NCI-H446 (cell line): ENCODE data around the gene PTPRT.

Source experiments
- DNase-seq, 2 experiments: peaks; one replicate each; lab custom pipeline; 2025; lab: John Stamatoyannopoulos, UW

Gene PTPRT

DNA sequence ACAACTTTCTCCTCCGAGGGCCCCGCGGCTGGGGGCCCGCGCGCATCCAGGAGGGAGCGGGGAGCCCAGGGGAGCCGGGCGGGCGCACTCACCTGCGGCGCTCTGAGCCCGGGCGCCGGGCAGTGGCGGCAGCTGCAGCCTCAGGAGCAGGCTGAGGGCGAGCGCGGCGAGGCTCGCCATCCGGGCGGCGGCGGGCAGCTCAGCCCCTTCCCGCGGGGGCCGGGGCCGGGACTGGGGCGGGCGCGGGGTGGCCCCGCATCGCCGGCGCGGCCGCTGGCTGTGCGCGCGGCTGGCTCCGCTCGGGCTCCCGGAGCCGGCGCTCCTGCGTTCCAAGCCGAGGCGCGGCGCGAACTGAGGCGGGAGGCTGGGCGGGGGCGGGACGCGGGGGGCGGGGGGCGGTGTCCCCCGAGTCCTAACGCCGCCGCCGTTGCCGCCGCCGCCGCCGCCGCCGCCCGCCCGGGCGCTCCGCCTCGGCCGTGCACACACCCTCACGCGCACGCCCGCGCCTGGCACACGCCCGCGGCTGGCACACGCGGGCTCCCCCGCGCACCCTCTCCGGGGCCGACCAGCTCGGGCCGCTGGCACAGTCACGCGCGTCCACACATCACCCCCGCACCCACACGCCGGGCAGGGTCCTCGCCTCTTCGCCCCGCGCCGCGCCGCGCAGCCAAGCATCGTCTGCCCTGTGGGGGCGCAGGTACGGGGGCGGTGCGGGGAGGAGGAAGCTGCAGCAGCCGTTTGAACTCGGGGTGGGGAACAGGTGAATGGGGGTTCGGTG, at the start of gene PTPRT:
Gene PTPRT (minus strand): TSS at position 353 of the 778 bp plus-strand sequence. CDS start 173 bp downstream, at position 180.
- DNase-seq = no peak

GRCh38 chr20:43238833-43239232, 49.1 kb upstream of the PTPRT start:
- no peak for DNase-seq

- DNase-seq = no peak
These were observed 48.6 kb upstream of the PTPRT start for GRCh38 chr20:43238266-43238665.

DNA sequence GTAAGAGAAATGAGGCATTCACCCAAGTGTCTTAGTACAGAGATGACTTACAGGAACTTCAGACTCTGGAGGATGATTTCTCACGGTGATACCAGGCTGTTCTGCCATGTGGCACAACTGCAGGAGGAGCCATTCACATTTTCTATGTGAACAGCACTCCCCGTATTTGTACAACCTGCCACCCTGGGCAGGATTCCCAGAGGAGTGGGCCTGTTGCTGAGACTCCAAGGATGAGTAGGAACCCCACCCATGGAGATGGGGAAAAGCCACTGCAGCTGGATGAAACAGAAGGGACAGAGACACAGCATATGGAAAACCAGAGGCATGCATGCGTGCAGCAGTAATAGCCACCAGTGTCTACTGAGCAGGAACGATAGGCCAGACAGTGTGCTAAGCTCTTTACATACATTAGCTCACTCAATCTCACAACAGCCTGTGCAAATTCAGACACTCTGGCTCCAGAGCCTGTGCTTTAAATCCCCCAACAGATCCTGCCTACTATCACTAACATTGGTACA, 48.0 kb upstream of the PTPRT start:
- DNase-seq = no peak

DNA sequence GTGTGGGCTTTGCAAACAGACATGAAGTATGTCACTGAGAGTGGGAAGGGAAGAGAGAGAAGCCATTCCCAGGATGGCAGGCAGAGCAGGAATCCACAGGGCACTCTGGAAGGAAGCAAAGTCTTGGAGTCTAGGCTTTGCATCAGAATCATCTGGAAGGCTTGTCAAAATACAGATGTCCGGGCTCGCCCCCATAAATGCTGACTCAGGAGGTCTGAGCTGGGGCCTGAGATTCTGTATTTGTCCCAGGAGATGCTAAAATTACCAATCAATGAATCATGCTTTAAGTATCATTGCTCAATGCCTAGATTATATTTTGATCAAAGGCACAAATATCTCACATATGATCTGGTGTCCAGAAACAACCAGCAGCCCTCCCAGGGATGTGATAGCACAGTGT, 46.3 kb upstream of the PTPRT start:
- no peak for DNase-seq

GRCh38 chr20:43231829-43232228, 42.1 kb upstream of the PTPRT start:
- DNase-seq = no peak

DNA sequence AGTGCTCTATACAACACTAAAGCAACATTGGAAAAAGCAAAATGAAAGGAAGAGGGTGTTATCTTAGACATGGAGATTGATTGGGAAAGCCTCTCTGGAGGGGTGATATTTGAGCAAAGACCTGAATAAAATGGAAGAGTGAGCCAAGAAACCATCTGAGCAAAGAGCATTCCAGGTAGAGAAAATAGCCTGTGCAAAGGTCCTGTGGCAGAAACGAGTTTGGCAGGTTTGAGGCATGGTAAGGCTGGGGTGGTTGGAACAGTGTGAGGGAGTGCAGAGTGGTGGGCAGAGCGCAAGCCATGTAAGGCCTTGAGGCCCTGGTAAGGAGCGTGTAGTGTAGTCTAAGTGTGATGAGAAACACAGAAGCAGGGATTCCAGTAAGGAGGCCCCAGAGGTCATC, 40.0 kb upstream of the PTPRT start:
- no peak for DNase-seq

DNA sequence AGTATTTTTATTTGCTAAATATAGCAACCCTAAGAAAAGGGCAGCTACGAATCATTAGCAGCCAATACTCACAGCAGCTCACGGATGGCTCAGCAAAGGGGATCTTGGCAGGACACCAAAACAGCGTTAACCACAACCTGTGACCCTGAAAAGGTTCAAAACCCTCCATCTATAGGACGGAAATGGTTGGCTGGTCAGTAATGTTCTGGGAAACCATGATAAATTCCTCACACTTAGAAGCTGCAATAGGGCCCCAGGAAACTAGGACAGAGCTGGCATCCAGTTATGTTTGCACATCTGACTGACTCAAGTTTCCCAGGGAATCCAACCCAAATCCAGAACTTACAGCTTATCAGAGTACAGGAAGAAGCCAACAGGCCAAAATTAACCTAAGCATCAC, 30.9 kb upstream of the PTPRT start:
- no peak for DNase-seq

GRCh38 chr20:43210901-43211300, 21.2 kb upstream of the PTPRT start:
- no peak for DNase-seq

- no peak for DNase-seq
These were observed 20.1 kb upstream of the PTPRT start for GRCh38 chr20:43209831-43210230.

- DNase-seq = no peak
These were observed 16.0 kb upstream of the PTPRT start for GRCh38 chr20:43205699-43206098.

GRCh38 chr20:43202100-43202499, 12.4 kb upstream of the PTPRT start:
- DNase-seq = no peak

DNA sequence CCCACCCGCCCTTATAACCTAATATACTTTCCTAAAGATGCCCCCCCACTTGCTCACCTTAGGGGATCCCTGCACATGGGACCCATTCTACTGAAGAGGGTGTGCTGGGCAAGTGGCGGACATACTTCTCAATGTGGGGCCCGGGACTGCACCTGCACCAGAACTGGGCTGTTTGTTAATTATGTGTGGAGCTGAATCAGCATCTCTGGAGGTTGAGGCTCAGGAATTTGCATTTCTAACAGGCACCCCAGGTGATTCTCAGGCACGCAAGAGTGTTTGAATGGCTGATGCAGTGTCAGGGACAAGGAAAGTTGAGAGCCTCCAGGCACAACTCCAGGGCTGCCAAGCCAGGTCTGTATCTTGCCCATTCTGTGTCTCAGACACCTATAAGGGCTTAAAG, 8.9 kb upstream of the PTPRT start:
- DNase-seq = no peak

DNA sequence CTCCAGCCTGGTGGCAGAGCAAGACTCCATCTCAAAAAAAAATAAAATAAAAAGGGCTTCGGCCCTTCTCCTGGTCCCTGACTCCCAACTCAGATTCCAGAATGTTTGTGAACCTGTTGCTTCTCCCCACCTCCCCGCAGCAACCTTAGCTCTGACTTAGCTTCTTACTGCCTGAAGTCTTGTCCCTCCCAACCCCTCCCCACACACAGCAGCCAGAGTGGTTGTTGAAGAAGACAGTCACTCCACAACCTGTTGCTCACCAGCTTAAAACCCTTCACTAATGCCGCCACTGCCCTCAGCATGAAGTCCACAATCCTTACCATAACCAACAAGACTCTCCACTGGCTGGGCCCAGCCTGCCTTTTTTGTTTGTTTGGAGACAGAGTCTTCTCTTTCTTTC, 6.5 kb upstream of the PTPRT start:
- no peak for DNase-seq

- peak in 1 of 2 experiments; percentile 24 for DNase-seq
These were observed 4.4 kb upstream of the PTPRT start for GRCh38 chr20:43194137-43194536.

- no peak for DNase-seq
These were observed 3.7 kb upstream of the PTPRT start for GRCh38 chr20:43193443-43193842.

GRCh38 chr20:43191946-43192863, 2.5 kb upstream of the PTPRT start:
- no peak for DNase-seq

- no peak for DNase-seq
These were observed 1.4 kb upstream of the PTPRT start for GRCh38 chr20:43191143-43191542.

GRCh38 chr20:43190332-43190953, 737 bp upstream of the PTPRT start:
- DNase-seq = no peak

DNA sequence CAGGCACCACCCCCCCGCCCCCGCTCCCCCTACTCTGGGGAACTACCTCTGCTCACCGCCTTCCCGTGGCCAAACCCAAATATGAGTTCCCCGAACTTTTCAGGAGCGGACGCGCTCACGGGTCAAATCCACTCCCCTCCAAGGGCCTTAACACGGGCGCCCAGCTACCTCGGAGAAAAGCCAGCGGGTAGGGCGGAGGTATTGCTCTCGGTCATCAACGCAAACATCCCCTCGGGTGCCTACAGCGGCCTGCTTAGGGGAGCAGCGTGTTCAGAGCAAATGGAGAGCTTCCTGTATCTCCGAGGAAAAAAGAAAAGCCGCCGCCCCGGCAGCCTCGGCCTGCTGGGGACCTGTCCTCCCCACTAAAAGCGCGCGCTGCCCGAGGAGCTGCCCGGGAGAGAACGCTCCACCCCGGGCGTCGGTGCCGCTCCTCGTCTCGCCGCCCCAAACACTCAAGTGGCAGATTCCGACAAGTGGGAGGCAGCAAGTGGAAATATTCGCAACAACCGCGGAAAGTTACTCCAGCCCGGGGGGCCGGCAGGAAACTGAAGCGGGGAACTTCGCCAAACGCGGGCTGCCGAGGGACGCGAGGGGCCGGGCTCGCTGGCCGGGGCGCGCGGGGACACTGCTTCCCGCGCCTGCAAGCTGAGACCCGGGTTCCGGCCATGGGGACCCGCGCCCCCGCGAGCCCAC, 699 bp downstream of the PTPRT start:
- no peak for DNase-seq

DNA sequence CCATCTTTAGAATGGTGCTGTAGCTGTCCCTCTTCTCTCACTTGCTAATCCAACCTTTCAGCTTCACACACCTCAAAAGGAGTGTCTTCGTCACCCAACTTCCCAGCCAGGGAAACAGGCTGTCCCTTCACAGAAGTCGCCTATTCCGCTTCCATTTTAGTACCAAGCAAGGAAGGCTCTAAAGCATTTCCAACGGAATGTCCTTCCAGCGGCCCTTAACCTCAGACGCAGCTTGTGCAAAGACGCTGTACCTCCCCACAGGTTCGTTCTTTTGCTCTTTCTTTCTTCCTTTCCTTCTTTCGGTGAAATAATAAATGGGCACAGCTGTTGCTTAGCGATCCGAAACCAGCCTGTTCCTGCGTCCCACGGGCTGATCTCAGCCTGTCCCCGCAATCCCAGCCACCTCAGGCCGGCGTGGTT, 1.5 kb downstream of the PTPRT start:
- DNase-seq = no peak
